ENCODE results near the gene MOSMO. TPM values are rescaled to one million over a fixed set of nuclear protein-coding genes. Genes with fewer than 3 reads are reported as not detected.

The MOSMO gene
- total and polyA plus RNA-seq, 2 donors (not counting 3 experiments of a cell fraction or from before 2014, with no cell fraction given), result 15.9 to 22.0 TPM

GRCh38 chr16:22130528-22130927 lies 122.6 kb downstream of the MOSMO start:
- no peak overlapping the region for H3K4me2 ChIP-seq (ENCODE audit: insufficient read depth, low read length)
- H3K9me3 ChIP-seq (replicated peaks; ENCODE audit: control insufficient read depth, insufficient read depth, low read length), result no peaks in the 10 kb centered on the region
- FAIRE-seq, result no peak
- H3K27me3 ChIP-seq (ENCODE audit: control insufficient read depth in 2 of 2, insufficient read depth in 2 of 2, low read length in 2 of 2), result peaks cover 0 to 3% of the 10 kb centered on the region in 2 experiments
- no peaks in the 10 kb centered on the region for H4K20me1 ChIP-seq (replicated peaks; ENCODE audit: control insufficient read depth, extremely low read depth, insufficient read depth, low read length)
- no peak overlapping the region for H3K9ac ChIP-seq (replicated peaks; ENCODE audit: extremely low read depth, insufficient read depth, low read length)
- ChIA-PET CTCF (interaction anchor here (0.8 kb wide), 1 partner anchor 53 kb away, joined by 3 read pairs; no protein-coding TSS in a partner anchor), POLR2A (no interaction called here)
- no peaks in the 10 kb centered on the region for H3K9me1 ChIP-seq (replicated peaks; ENCODE audit: control insufficient read depth, extremely low read depth, insufficient read depth, low read length)
- no peak overlapping the region for H3K4me3 ChIP-seq (replicated peaks in 1 of 3; ENCODE audit: insufficient read depth in 1 of 3, low read depth in 1 of 3, low read length in 3 of 3)
- H3K4me1 ChIP-seq (ENCODE audit: control insufficient read depth, extremely low read depth, insufficient read depth, low read length), result no peaks in the 10 kb centered on the region
- TF ChIP-seq POLR2AphosphoS5 (IDR thresholded peaks at IDR 0.05; ENCODE audit: insufficient read depth, low read depth, low read length) (no peak), JUN (IDR thresholded peaks at IDR 0.05; ENCODE audit: borderline replicate concordance, insufficient read depth, insufficient read length, low read depth) (no peak), MYC (IDR thresholded peaks at IDR 0.05; ENCODE audit: low read depth, low read length) (no peak), FOS (IDR thresholded peaks at IDR 0.05; ENCODE audit: borderline replicate concordance, insufficient read depth, low read length) (no peak), MAX (IDR thresholded peaks at IDR 0.05; ENCODE audit: insufficient read depth, insufficient read length) (no peak)
- intact Hi-C loops (cut with micrococcal nuclease) (no loop called here), dilution Hi-C loops (cut with MboI; ENCODE audit: extremely low pct_ligation_motif_present, low sequenced_read_pairs) (no loop called here)
- no peak overlapping the region for H3K27ac ChIP-seq (ENCODE audit: insufficient read depth, low read depth, low read length)
- no peaks in the 10 kb centered on the region for H3K36me3 ChIP-seq (ENCODE audit: control insufficient read depth in 2 of 2, extremely low read depth in 1 of 2, insufficient read depth in 2 of 2, low read length in 2 of 2)
- no TSS peak for BruUV-seq (replicated peaks)
- DNase-seq (ENCODE audit: low read depth, low spot score), result no peak
- H3K79me2 ChIP-seq (ENCODE audit: control insufficient read depth, insufficient read depth, low read length), result no peaks in the 10 kb centered on the region
- no peak overlapping the region for H2AFZ ChIP-seq (ENCODE audit: low read depth, low read length)

- Histone ChIP-seq H3K9me3 (replicated peaks; ENCODE audit: control insufficient read depth, insufficient read depth, low read length) (no peaks in the 10 kb centered on the region), H3K9ac (replicated peaks; ENCODE audit: extremely low read depth, insufficient read depth, low read length) (no peak overlapping the region), H3K79me2 (ENCODE audit: control insufficient read depth, insufficient read depth, low read length) (no peaks in the 10 kb centered on the region), H3K4me1 (ENCODE audit: control insufficient read depth, extremely low read depth, insufficient read depth, low read length) (no peaks in the 10 kb centered on the region), H3K27me3 (ENCODE audit: control insufficient read depth in 2 of 2, insufficient read depth in 2 of 2, low read length in 2 of 2) (peaks cover under 1 to 2% of the 10 kb centered on the region in 2 experiments), H4K20me1 (replicated peaks; ENCODE audit: control insufficient read depth, extremely low read depth, insufficient read depth, low read length) (no peaks in the 10 kb centered on the region), H3K4me3 (replicated peaks in 1 of 3; ENCODE audit: insufficient read depth in 1 of 3, low read depth in 1 of 3, low read length in 3 of 3) (no peak overlapping the region), H2AFZ (ENCODE audit: low read depth, low read length) (no peak overlapping the region), H3K9me1 (replicated peaks; ENCODE audit: control insufficient read depth, extremely low read depth, insufficient read depth, low read length) (no peaks in the 10 kb centered on the region), H3K36me3 (ENCODE audit: control insufficient read depth in 2 of 2, extremely low read depth in 1 of 2, insufficient read depth in 2 of 2, low read length in 2 of 2) (no peaks in the 10 kb centered on the region), H3K27ac (ENCODE audit: insufficient read depth, low read depth, low read length) (no peak overlapping the region), H3K4me2 (ENCODE audit: insufficient read depth, low read length) (no peak overlapping the region)
- ChIA-PET POLR2A (no interaction called here), CTCF (interaction anchor here (2.2 kb wide), 1 partner anchor 9 kb away, joined by 12 read pairs; no protein-coding TSS in a partner anchor)
- DNase-seq (ENCODE audit: low read depth, low spot score), result no peak
- BruUV-seq (replicated peaks), result no TSS peak
- no peak for TF ChIP-seq EZH2 (IDR thresholded peaks at IDR 0.05; ENCODE audit: borderline replicate concordance, low read depth, low read length, severe bottlenecking)
- TF ChIP-seq POLR2A (IDR thresholded peaks at IDR 0.05; ENCODE audit: low read depth, low read length), result no peak
- no peak for TF ChIP-seq POLR2AphosphoS5 (IDR thresholded peaks at IDR 0.05; ENCODE audit: insufficient read depth, low read depth, low read length)
- TF ChIP-seq MAX (IDR thresholded peaks at IDR 0.05; ENCODE audit: insufficient read depth, insufficient read length), result no peak
- TF ChIP-seq GATA2 (IDR thresholded peaks at IDR 0.05; ENCODE audit: insufficient read depth, insufficient read length, low read depth, low read length), result no peak
- TF ChIP-seq JUN (IDR thresholded peaks at IDR 0.05; ENCODE audit: borderline replicate concordance, insufficient read depth, insufficient read length, low read depth), result no peak
- no peak for TF ChIP-seq CTCF (IDR thresholded peaks at IDR 0.05; ENCODE audit: extremely low read depth in 1 of 2, insufficient read depth in 1 of 2, low read depth in 1 of 2, low read length in 2 of 2)
- no peak for TF ChIP-seq MYC (IDR thresholded peaks at IDR 0.05; ENCODE audit: low read depth, low read length)
- no peak for TF ChIP-seq FOS (IDR thresholded peaks at IDR 0.05; ENCODE audit: borderline replicate concordance, insufficient read depth, low read length)
- FAIRE-seq, result no peak
- intact Hi-C loops (cut with micrococcal nuclease), result no loop called here
- dilution Hi-C loops (cut with MboI; ENCODE audit: extremely low pct_ligation_motif_present, low sequenced_read_pairs), result no loop called here
These were observed 124.9 kb downstream of the MOSMO start for GRCh38 chr16:22132801-22133200.

All from endothelial cell of umbilical vein (primary cell).